ENCODE results near the gene SETD1B. TPM values are rescaled to one million over a fixed set of nuclear protein-coding genes. Genes with fewer than 3 reads are reported as not detected.
"Not testable (repeated sequence)": the region's sequence is repeated elsewhere in the genome, so short reads cannot be mapped to it uniquely, and the experiment has no call there.

Gene SETD1B
- 11.4 TPM for polyA plus RNA-seq (2013, experiment 1 of 2)
- 11.6 TPM for polyA plus RNA-seq (2013, experiment 2 of 2)

DNA sequence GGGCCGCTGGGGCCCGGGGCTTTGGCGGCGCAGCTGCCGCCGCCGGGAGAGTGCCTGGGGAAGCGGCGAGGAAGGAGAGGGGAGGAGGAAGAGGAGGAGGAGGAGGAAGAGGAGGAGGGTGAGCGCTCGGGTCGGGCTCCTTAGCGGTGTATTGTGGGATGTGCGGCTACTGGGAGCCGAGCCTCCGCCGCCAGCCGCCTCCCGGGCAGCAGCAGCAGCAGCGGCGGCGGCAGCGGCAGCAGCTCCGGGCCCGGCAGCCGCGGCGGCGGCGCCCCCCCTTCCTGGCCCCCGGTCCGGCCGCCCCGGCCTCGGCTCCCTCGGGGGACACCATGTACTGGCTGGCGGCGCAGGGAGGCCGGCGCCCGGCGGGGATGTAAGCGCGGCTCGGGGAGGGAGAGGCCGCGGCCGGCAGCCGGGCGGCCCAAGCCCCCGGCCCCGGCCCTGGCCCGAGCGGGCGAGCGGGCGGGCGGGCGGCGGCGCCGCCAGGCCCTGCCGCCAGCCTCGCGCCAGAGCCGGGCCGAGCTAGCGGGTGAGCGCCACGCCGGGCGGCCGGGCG is at the start of gene SETD1B:
TSS of gene SETD1B (plus strand) at position 149 of the 556 bp plus-strand sequence. CDS start 729 bp downstream, outside the sequence.
- peak within 1 kb of the TSS; percentile 99 for H3K4ac ChIP-seq (ENCODE audit: low read depth, low read length)
- peak within 1 kb of the TSS; percentile 94 for H3K56ac ChIP-seq (ENCODE audit: low read length)
- H3K27me3 ChIP-seq (ENCODE audit: insufficient read depth, low read length, poor library complexity): no peaks in the 10 kb centered on the region
- peak within 1 kb of the TSS; percentile 93 for H4K8ac ChIP-seq (ENCODE audit: low read depth, low read length)
- H3K27ac ChIP-seq (ENCODE audit: low read depth, low read length): peak within 1 kb of the TSS; percentile 90
- no peak within 1 kb of the TSS for H4K5ac ChIP-seq (ENCODE audit: low read length)
- peak within 1 kb of the TSS; percentile 81 for H2BK5ac ChIP-seq (ENCODE audit: low read length)
- peak within 1 kb of the TSS; percentile 75 for H3K4me3 ChIP-seq (ENCODE audit: low read length)
- H3K79me1 ChIP-seq (ENCODE audit: low read length): peaks cover 9% of the 10 kb centered on the region
- H3K18ac ChIP-seq (ENCODE audit: low read length): peak within 1 kb of the TSS; percentile 97
- peak; percentile 80 for DNase-seq
- peak within 1 kb of the TSS; percentile 59 for H2BK15ac ChIP-seq (replicated peaks; ENCODE audit: low read depth)
- H3K36me3 ChIP-seq (ENCODE audit: control insufficient read depth, insufficient read depth, low read length): no peaks in the 10 kb centered on the region
- H3K4me2 ChIP-seq (ENCODE audit: low read length): peak within 1 kb of the TSS; percentile 95
- H3K23ac ChIP-seq (ENCODE audit: low read length): peak within 1 kb of the TSS; percentile 29
- H3K79me2 ChIP-seq (ENCODE audit: control insufficient read depth, insufficient read depth, low read length): peaks cover 53% of the 10 kb centered on the region
- peaks cover 2% of the 10 kb centered on the region for H3K4me1 ChIP-seq (ENCODE audit: control insufficient read depth, low read depth, low read length)
- WGBS (ENCODE audit: extremely low coverage, insufficient coverage, low lambda C conversion rate): no CpG with 5 or more reads among the region's 74 CpGs
- no peak within 1 kb of the TSS for H2AK5ac ChIP-seq (ENCODE audit: low read length)
- H3K9ac ChIP-seq (ENCODE audit: low read length): peak within 1 kb of the TSS; percentile 99
- H2BK120ac ChIP-seq (ENCODE audit: low read depth, low read length): peak within 1 kb of the TSS; percentile 93

DNA sequence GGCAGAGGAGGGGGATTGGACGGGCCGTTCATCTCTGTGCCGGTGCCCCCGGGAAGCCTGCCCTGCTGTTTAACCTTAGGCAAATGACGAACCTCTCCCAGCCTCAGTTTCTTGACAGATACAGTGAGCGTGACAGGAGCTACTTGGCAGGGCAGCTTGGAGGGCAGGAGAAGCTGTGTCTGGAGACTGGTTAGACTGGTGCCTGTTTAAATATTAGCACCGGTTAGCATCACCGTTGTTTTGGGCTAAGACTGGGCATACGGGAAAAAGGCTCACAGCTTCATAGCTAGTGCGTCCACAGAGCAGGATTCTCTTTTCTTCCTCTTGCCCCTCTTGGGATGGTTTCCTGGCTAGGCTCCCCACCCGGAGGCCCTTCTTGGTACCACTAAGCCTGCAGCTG is 49.0 kb upstream of the SETD1B start:
- WGBS (ENCODE audit: extremely low coverage, insufficient coverage, low lambda C conversion rate): no CpG with 5 or more reads among the region's 11 CpGs
- Histone ChIP-seq H4K5ac (ENCODE audit: low read length) (no peak overlapping the region), H3K79me2 (ENCODE audit: control insufficient read depth, insufficient read depth, low read length) (no peaks in the 10 kb centered on the region), H2AK5ac (ENCODE audit: low read length) (no peak overlapping the region), H3K36me3 (ENCODE audit: control insufficient read depth, insufficient read depth, low read length) (peaks cover 1% of the 10 kb centered on the region), H2BK120ac (ENCODE audit: low read depth, low read length) (no peak overlapping the region), H3K79me1 (ENCODE audit: low read length) (no peaks in the 10 kb centered on the region), H2BK15ac (replicated peaks; ENCODE audit: low read depth) (no peak overlapping the region), H3K23ac (ENCODE audit: low read length) (no peak overlapping the region), H3K56ac (ENCODE audit: low read length) (no peak overlapping the region), H3K4me1 (ENCODE audit: control insufficient read depth, low read depth, low read length) (no peaks in the 10 kb centered on the region), H3K18ac (ENCODE audit: low read length) (no peak overlapping the region), H3K4ac (ENCODE audit: low read depth, low read length) (no peak overlapping the region), H3K27me3 (ENCODE audit: insufficient read depth, low read length, poor library complexity) (no peaks in the 10 kb centered on the region), H3K27ac (ENCODE audit: low read depth, low read length) (no peak overlapping the region), H2BK5ac (ENCODE audit: low read length) (no peak overlapping the region), H3K4me3 (ENCODE audit: low read length) (no peak overlapping the region), H4K8ac (ENCODE audit: low read depth, low read length) (no peak overlapping the region), H3K4me2 (ENCODE audit: low read length) (no peak overlapping the region), H3K9ac (ENCODE audit: low read length) (no peak overlapping the region)
- no peak for DNase-seq

DNA sequence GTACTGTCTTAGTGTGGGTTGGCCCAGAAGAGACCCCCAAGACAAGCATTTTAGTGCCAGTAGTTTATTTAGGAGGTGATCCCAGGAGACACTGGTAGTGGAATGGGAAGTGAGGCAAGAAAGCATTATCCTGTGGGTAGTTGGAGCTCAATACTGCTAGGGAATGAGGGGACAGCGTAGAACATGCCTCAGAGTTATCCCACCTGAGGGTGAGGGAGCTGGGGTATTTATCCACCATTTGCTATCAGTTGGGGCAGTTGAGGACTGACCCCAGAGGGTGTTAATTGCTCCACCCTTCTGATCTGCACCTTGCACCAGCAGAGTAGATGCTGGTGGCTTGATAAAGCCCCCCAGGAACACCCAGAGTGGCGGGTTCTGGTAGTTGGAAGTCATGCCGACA is 48.2 kb upstream of the SETD1B start:
- H3K4me2 ChIP-seq (ENCODE audit: low read length): no peak overlapping the region
- no peak overlapping the region for H2AK5ac ChIP-seq (ENCODE audit: low read length)
- H3K36me3 ChIP-seq (ENCODE audit: control insufficient read depth, insufficient read depth, low read length): no peaks in the 10 kb centered on the region
- no peak overlapping the region for H3K27ac ChIP-seq (ENCODE audit: low read depth, low read length)
- no peak overlapping the region for H3K56ac ChIP-seq (ENCODE audit: low read length)
- no peaks in the 10 kb centered on the region for H3K79me1 ChIP-seq (ENCODE audit: low read length)
- no peak overlapping the region for H3K4me3 ChIP-seq (ENCODE audit: low read length)
- H3K79me2 ChIP-seq (ENCODE audit: control insufficient read depth, insufficient read depth, low read length): no peaks in the 10 kb centered on the region
- DNase-seq: no peak
- no peak overlapping the region for H3K18ac ChIP-seq (ENCODE audit: low read length)
- H2BK5ac ChIP-seq (ENCODE audit: low read length): no peak overlapping the region
- H4K5ac ChIP-seq (ENCODE audit: low read length): no peak overlapping the region
- no peak overlapping the region for H3K9ac ChIP-seq (ENCODE audit: low read length)
- H2BK120ac ChIP-seq (ENCODE audit: low read depth, low read length): no peak overlapping the region
- no peak overlapping the region for H4K8ac ChIP-seq (ENCODE audit: low read depth, low read length)
- H3K23ac ChIP-seq (ENCODE audit: low read length): no peak overlapping the region
- no peaks in the 10 kb centered on the region for H3K4me1 ChIP-seq (ENCODE audit: control insufficient read depth, low read depth, low read length)
- H2BK15ac ChIP-seq (replicated peaks; ENCODE audit: low read depth): no peak overlapping the region
- WGBS (ENCODE audit: extremely low coverage, insufficient coverage, low lambda C conversion rate): no CpG with 5 or more reads among the region's 3 CpGs
- H3K4ac ChIP-seq (ENCODE audit: low read depth, low read length): no peak overlapping the region
- no peaks in the 10 kb centered on the region for H3K27me3 ChIP-seq (ENCODE audit: insufficient read depth, low read length, poor library complexity)

DNA sequence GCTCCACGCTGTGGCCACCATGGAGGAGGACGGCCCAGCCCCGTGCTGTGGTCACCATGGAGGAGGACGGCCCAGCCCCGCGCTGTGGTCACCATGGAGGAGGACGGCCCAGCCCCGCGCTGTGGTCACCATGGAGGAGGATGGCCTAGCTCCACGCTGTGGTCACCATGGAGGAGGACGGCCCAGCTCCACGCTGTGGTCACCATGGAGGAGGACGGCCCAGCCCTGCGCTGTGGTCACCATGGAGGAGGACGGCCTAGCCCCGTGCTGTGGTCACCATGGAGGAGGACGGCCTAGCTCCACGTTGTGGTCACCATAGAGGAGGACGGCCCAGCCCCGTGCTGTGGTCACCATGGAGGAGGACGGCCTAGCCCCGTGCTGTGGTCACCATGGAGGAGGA is 45.3 kb upstream of the SETD1B start:
- not testable (repeated sequence) for H3K4ac ChIP-seq (ENCODE audit: low read depth, low read length); H3K9ac ChIP-seq (ENCODE audit: low read length)
- no CpG with 5 or more reads among the region's 22 CpGs for WGBS (ENCODE audit: extremely low coverage, insufficient coverage, low lambda C conversion rate)

DNA sequence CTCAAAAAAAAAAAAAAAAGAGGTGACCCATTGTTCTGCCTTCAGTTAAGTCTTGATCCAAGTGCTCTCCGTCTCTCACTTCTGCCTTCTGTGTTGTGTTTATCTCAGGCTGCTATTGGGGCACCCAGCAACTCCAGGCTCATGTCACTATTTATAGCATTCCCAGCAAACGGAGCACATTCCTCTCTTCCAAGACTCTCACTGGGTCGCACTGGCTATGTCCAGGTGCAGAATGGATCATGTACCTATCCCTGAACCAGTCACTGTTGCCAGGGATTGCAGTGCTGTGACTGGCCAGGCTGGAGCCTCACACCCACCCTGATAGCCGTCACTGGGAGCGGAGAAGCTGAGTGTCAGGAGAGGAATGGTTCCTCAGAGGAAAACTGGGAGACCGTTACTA is 41.5 kb upstream of the SETD1B start:
- H3K4me3 ChIP-seq (ENCODE audit: low read length): no peak overlapping the region

More for the DNA sequence above, 45.3 kb upstream of the SETD1B start:
- H4K5ac ChIP-seq (ENCODE audit: low read length); H3K23ac ChIP-seq (ENCODE audit: low read length); H2AK5ac ChIP-seq (ENCODE audit: low read length); H3K79me2 ChIP-seq (ENCODE audit: control insufficient read depth, insufficient read depth, low read length); H3K4me2 ChIP-seq (ENCODE audit: low read length); H3K4me3 ChIP-seq (ENCODE audit: low read length); H3K18ac ChIP-seq (ENCODE audit: low read length); H3K36me3 ChIP-seq (ENCODE audit: control insufficient read depth, insufficient read depth, low read length); H2BK120ac ChIP-seq (ENCODE audit: low read depth, low read length); H2BK5ac ChIP-seq (ENCODE audit: low read length); H3K79me1 ChIP-seq (ENCODE audit: low read length); H3K27me3 ChIP-seq (ENCODE audit: insufficient read depth, low read length, poor library complexity); H2BK15ac ChIP-seq (replicated peaks; ENCODE audit: low read depth); H3K56ac ChIP-seq (ENCODE audit: low read length); H3K4me1 ChIP-seq (ENCODE audit: control insufficient read depth, low read depth, low read length); H3K27ac ChIP-seq (ENCODE audit: low read depth, low read length); DNase-seq; H4K8ac ChIP-seq (ENCODE audit: low read depth, low read length): not testable (repeated sequence)

DNA sequence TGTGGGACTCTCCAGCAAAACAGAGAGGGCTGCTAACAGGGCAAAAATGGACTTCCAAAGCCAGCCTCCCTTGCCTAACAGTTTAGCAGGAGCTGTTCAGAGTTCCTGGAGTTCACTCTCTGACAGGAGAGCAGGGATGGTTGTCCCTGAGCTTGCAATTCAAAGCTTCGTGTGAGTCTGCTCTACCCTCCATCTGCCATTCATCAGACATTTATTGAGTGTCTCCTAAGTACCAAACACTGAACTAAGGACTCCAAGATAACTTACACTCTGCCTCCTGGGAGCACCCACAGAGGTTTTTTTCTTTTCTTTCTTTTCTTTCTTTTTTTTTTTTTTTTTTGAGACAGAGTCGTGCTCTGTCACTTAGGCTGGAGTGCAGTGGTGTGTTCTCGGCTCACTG is 39.0 kb upstream of the SETD1B start:
- H2BK5ac ChIP-seq (ENCODE audit: low read length): no peak overlapping the region
- H3K23ac ChIP-seq (ENCODE audit: low read length): no peak overlapping the region
- no peak overlapping the region for H2AK5ac ChIP-seq (ENCODE audit: low read length)
- no peak overlapping the region for H3K56ac ChIP-seq (ENCODE audit: low read length)
- H3K9ac ChIP-seq (ENCODE audit: low read length): no peak overlapping the region
- no peak overlapping the region for H4K8ac ChIP-seq (ENCODE audit: low read depth, low read length)
- no peak overlapping the region for H4K5ac ChIP-seq (ENCODE audit: low read length)
- no peaks in the 10 kb centered on the region for H3K79me2 ChIP-seq (ENCODE audit: control insufficient read depth, insufficient read depth, low read length)
- H3K4ac ChIP-seq (ENCODE audit: low read depth, low read length): no peak overlapping the region
- H3K18ac ChIP-seq (ENCODE audit: low read length): no peak overlapping the region
- H3K4me2 ChIP-seq (ENCODE audit: low read length): no peak overlapping the region
- H2BK15ac ChIP-seq (replicated peaks; ENCODE audit: low read depth): no peak overlapping the region
- H3K4me3 ChIP-seq (ENCODE audit: low read length): no peak overlapping the region
- no peak overlapping the region for H2BK120ac ChIP-seq (ENCODE audit: low read depth, low read length)
- no CpG with 5 or more reads among the region's 3 CpGs for WGBS (ENCODE audit: extremely low coverage, insufficient coverage, low lambda C conversion rate)
- H3K79me1 ChIP-seq (ENCODE audit: low read length): no peaks in the 10 kb centered on the region
- H3K4me1 ChIP-seq (ENCODE audit: control insufficient read depth, low read depth, low read length): no peaks in the 10 kb centered on the region
- DNase-seq: no peak
- no peak overlapping the region for H3K27ac ChIP-seq (ENCODE audit: low read depth, low read length)
- H3K36me3 ChIP-seq (ENCODE audit: control insufficient read depth, insufficient read depth, low read length): no peaks in the 10 kb centered on the region
- H3K27me3 ChIP-seq (ENCODE audit: insufficient read depth, low read length, poor library complexity): no peaks in the 10 kb centered on the region

More for the DNA sequence above, 41.5 kb upstream of the SETD1B start:
- DNase-seq: peak; percentile 46
- no peak overlapping the region for H3K9ac ChIP-seq (ENCODE audit: low read length)
- H3K56ac ChIP-seq (ENCODE audit: low read length): no peak overlapping the region
- H2BK15ac ChIP-seq (replicated peaks; ENCODE audit: low read depth): no peak overlapping the region
- no CpG with 5 or more reads among the region's 6 CpGs for WGBS (ENCODE audit: extremely low coverage, insufficient coverage, low lambda C conversion rate)
- no peaks in the 10 kb centered on the region for H3K4me1 ChIP-seq (ENCODE audit: control insufficient read depth, low read depth, low read length)
- no peak overlapping the region for H3K23ac ChIP-seq (ENCODE audit: low read length)
- no peaks in the 10 kb centered on the region for H3K79me2 ChIP-seq (ENCODE audit: control insufficient read depth, insufficient read depth, low read length)
- H3K27me3 ChIP-seq (ENCODE audit: insufficient read depth, low read length, poor library complexity): no peaks in the 10 kb centered on the region
- H2BK120ac ChIP-seq (ENCODE audit: low read depth, low read length): no peak overlapping the region
- no peaks in the 10 kb centered on the region for H3K79me1 ChIP-seq (ENCODE audit: low read length)
- no peak overlapping the region for H3K4me2 ChIP-seq (ENCODE audit: low read length)
- no peak overlapping the region for H4K8ac ChIP-seq (ENCODE audit: low read depth, low read length)
- peak overlapping the region; percentile 29 for H3K27ac ChIP-seq (ENCODE audit: low read depth, low read length)
- no peak overlapping the region for H2BK5ac ChIP-seq (ENCODE audit: low read length)
- no peak overlapping the region for H4K5ac ChIP-seq (ENCODE audit: low read length)
- no peak overlapping the region for H2AK5ac ChIP-seq (ENCODE audit: low read length)
- H3K36me3 ChIP-seq (ENCODE audit: control insufficient read depth, insufficient read depth, low read length): no peaks in the 10 kb centered on the region
- H3K18ac ChIP-seq (ENCODE audit: low read length): no peak overlapping the region
- H3K4ac ChIP-seq (ENCODE audit: low read depth, low read length): no peak overlapping the region

Measured in mesendoderm (in vitro differentiated cells).